Fibroblast of upper back skin (primary cell): Measurements from ENCODE around the gene TTLL3.
"Not testable (repeated sequence)": the region's sequence is repeated elsewhere in the genome, so short reads cannot be mapped to it uniquely, and the experiment has no call there.

Source experiments
- DNase-seq: peaks from one replicate; pipeline ENCODE4 v3.0.0-alpha.2; 2013

TTLL3 gene, protein sequence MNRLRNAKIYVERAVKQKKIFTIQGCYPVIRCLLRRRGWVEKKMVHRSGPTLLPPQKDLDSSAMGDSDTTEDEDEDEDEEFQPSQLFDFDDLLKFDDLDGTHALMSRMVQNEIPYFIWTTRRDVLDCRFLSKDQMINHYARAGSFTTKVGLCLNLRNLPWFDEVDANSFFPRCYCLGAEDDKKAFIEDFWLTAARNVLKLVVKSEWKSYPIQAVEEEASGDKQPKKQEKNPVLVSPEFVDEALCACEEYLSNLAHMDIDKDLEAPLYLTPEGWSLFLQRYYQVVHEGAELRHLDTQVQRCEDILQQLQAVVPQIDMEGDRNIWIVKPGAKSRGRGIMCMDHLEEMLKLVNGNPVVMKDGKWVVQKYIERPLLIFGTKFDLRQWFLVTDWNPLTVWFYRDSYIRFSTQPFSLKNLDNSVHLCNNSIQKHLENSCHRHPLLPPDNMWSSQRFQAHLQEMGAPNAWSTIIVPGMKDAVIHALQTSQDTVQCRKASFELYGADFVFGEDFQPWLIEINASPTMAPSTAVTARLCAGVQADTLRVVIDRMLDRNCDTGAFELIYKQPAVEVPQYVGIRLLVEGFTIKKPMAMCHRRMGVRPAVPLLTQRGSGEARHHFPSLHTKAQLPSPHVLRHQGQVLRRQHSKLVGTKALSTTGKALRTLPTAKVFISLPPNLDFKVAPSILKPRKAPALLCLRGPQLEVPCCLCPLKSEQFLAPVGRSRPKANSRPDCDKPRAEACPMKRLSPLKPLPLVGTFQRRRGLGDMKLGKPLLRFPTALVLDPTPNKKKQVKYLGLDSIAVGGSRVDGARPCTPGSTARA

DNA sequence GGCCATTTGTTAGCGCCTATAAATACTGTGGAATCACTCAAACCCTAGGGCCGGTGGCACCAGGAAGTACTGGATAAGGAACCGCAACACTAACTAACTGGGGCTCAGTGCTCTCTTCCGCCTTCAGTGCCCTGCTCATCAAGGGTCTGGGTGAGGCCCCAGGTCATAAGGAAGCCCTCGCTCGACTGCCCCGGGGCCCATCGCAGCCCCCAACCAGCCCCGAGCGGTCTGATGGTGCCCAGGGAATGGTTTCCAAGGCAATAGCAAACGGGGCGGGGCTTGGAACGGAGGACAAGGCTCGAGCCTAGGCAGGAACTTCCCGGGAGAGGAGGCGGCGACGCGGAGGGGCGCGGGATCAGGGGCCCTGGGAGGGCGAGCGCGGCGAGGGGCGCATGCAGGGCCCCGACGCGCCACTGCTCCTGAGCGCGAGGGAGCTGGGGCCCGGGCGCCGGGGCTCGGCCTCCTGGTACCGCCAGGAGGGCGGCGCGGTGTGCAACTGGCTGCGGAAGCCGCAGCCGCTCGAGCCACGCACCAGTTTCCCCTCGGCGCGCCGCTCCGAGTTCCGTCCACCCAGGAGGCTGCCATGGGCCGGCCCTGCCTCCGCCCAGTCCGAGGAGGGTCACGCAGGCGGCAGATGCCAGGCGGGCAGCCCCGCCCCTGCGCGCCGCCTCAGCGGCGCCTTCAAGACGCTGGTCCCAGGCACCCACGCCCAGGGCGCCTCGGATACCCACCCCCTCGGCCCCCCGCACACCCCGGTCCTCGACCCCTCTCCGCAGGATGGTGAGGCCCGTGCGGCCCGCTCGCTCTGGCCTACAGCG is at the start of gene TTLL3:
TSS of gene TTLL3 (plus strand) at position 648 of the 818 bp plus-strand sequence. CDS start 400 bp downstream, outside the sequence.
- peak; percentile 56 for DNase-seq

DNA sequence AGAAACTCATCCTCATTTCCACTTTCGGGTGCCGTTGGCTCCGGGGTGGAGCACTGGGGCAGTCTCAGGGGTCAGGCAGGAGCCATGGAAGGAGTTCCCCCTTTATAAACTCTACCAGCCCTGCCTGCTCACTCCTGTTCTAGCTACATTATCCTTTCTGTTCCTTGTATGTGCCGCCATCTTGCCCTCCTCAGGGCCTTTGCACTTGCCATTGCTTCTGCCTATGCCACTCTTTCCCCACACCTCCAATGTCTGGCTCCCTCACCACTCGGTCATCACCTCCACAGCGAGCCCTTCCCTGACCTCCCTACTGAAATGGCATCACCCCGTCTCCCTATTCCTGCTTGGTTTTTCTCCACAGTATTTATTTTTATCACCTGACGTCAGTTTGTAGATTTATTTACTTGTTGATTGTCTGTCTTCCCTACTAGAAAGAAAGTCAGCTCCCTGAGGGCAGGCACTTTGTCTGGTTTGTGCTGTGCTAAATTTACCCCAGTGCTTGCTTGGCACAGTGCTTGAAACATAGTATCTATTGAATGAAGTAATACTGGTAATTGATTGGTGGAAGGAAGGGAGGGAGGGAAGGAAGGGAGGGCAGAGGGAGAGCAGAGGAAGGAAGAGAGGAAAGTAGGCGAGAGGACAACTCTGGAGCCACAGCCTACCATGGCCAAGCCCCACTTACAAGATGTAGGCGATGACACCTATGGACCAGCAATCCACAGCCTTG is 49.1 kb upstream of the TTLL3 start:
- DNase-seq = no peak

DNA sequence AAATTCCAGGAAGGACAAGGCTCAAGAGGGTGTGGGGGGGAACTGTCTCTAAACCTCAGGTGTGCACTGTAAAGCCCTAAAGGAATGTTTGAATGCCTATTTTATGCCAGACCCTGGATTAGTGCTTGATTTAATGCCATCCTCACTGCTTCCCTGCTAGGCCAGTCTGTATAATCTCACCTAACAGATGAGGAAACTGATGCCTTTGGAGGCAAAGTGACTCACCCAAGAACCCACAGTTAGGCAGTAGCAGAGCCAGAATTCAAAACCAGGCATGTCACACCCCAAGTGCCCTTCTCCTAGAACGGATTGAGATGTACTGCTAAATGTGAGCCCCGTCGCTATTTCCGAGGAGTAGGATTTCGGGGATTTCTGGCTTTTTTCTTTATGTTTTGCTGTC is 48.1 kb upstream of the TTLL3 start:
- DNase-seq = no peak

DNA sequence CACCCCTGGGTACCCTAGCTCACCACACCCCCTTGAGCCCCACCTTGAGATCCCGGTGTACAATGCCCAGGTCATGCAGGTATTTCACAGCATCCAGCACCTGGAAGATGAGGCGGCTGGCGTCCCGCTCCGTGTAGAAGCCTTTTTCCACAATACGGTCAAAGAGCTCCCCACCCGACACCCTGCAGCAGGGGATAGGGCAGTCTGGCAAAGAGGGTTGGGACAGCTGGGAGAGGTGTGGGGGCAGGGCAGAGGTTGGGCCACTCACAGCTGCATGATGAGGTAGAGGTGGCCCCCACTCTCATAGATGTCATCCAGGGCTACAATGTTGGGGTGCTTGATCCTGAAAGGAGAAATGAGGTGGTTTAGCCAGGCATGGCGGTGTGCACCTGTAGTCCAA is 47.2 kb upstream of the TTLL3 start:
- DNase-seq = no peak

DNA sequence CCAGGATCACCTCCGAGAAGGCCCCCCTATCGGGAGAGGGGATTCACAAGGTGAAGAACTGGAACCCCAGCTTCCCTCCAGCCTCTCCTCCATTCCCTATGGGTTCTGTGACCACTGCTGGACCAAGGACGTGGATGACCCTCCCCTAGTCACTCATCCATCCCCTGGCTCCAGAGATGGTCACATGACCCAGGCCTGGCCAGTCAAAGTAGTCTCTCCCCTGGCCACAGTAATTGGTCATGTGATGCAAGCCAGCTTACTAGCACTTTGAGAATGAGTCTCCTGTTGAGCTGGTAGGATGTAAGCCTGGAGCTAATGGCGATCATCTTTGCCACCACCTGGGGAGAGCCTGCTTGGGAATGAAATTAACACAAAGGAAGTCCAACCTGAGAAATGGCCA is 44.2 kb upstream of the TTLL3 start:
- DNase-seq = no peak

DNA sequence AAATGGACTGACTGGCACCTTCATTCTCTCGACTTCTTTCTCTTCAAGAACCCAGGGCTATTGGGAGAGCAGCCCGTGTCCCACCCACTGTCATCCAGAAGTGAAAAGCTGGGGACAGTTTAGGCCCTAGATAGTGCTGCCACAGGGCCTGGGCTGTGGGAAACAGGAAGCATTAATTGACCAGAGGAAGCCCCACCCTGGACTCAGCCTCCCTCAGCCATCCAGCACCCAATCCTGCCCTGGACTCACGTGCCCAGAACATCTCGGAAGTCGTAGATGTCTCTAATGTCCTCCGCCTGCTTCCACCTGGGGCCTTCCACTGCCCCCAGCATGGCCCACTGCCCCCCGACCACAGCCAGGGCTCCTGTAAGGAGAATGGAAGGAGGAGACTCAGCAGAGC is 42.6 kb upstream of the TTLL3 start:
- no peak for DNase-seq

DNA sequence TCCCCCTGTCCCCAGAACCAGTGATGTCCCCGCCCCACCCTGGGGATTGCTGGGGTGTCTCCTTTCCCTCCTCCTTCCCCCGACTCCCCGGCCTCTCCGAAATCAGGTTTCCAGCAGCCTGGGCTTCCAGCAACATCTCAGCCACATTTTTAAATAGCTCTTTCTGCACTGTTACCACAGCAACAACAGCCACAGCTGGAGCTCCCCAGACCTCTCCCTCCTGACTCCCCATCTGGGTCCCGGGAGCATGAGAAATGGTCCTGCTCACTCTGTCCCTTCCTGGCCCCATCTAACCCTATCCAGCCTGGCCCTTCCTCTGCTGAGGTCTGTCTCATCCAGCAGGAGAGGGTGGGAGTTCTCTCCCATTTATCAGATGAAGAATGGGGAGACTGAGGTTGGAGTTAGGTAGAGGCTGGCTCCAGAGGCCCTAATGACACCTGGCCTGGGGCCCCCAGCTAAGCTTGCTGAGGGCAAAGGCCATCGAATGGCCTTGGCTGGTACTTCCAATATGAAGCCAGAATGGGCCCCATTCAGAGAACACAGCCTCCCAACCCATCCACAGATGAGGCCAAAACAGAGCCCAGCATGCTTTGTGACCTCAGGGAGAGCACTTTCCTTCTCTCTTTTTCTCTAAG is 41.8 kb upstream of the TTLL3 start:
- DNase-seq = no peak

DNA sequence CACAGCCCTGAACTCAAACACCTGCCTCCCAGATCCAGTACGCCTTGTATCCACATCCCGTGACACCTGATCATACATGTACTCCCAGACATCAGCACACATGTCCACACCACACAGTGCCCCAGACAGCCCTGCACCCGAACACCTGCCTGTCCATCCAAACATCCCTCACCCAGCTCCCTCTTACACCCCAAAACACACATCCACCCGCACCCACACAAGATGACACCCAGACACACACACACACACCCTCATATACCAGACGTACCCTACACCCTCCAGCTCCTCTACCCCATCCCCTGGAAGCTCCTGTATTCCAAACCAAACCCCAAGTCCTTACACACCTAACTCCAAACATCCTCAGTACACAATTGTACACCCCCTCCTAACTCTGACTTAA is 41.0 kb upstream of the TTLL3 start:
- no peak for DNase-seq

DNA sequence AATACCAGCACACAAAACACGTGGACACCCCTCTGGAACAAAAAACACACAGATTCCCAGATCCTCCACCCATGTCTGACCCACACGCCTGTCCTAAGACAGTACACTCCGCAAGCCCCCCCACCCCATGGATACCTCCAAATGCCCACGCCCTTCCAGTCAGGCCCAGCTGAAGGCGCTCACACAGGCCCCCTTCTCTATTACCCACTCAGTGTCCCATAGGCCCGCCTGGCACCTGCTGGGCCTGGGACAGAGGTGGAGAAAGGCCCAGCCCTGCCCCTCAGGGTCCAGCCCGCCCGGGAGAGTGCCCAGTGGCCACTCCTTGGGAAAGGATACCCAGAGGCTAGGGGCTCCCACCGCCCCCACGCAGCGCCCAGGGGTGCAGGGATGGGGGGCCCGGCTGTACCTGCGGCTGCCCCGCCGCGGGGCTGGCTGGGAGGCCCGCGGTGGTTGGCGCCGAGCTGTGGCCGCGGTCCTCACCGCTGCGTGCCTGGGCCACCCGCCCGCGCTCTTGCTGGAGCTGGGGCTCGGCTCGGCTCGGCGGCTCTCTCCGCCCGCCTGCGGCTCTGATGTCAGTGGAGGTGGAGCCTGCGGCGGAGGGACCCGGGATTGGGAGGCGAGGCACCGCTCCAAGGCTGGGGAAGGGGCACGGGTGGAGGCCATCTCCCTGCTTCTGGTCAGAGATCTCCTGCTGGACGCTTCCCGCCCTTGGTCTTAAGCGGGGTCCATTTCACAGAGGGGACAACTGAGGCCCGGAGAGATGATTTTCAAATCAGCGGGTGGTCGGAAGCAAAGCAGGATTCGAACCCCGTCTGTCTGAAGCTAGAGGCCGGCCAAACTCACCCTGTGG is 40.4 kb upstream of the TTLL3 start, which contains the start of gene CAMK1:
TSS of gene CAMK1 (minus strand) at position 522 of the 850 bp plus-strand sequence. CDS start 2,198 bp downstream, outside the sequence.
- DNase-seq = peak; percentile 68

DNA sequence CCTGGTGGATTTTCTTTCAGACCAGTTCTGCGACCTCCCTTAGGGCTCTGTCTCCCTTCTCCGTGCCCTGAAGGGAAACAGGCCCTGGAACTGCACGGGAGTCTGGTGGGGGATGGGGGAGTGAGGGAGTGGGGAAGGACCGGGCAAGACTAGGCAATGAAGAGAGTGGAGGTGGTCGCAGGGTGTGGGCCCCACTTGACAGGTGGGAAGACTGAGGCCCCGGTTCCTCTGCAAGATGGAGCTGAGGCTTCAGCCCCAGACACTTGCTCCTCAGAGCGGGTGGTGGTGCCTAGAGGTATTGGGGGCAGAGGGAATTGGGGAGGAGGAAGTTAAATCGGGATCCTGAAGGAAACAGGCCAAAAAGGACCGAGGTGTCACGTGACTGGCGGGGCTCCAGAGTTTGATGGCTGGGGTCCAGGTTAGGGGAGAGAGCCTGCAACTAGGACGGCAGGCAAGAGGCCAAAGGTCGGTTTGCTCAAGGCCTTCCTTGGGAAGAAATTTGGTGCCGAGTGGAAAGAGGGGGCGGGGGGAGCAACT is 39.7 kb upstream of the TTLL3 start:
- DNase-seq = no peak

DNA sequence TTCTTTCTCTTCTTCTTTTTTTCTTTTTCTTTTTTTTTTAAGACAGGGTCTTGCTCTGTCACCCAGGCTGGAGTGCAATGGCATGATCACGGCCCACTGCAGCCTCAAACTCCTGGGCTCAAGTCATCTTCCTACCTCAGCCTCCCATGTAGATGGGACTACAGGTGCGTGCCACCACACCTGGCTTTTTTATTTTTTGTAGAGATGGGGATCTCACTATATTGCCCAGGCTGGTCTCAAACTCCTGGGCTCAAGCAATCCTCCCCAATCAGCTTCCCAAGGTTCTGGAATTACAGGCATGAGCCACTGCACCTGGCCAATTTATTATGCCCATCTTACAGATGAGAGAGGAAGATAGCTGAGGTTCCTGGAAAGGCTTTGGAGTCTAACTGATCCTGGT is 39.1 kb upstream of the TTLL3 start:
- not testable (repeated sequence) for DNase-seq

DNA sequence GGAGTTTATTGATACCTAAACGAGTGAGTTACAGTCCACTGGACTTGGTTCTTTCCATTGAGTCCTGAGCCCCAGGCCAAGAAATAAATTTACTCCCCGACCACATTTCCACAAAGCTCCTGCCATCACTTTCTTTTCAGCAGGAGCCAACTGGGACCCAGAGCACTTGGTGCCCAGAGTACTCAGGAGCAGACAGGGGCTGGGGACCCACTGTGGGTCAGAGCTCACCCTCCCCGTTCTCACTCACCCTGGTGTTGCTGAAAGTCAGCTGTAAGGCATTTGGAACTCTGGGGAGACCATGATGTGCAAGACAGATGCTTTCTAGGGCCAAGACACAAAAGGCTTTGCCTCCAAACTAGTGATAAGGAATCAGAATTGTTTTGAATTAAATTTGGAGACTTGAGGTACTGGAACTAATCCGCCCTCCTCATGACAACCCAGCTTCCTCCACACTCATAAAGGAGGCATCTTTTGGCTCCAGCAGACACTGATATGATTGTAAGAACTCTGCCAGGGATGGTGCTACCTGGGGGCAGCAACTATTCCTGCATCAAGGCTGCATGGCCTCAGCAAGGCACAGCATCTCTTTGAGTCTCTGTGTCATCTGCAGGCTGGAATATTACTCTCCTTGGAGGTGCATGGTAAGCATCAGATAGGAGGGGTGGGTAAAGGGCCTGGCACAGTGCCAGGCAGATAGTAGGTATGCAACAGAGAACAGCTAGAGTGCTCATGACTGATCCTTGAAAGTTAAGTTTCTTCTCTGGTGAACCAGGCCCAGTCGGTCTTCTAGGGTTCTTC is 33.0 kb upstream of the TTLL3 start:
- DNase-seq = no peak

DNA sequence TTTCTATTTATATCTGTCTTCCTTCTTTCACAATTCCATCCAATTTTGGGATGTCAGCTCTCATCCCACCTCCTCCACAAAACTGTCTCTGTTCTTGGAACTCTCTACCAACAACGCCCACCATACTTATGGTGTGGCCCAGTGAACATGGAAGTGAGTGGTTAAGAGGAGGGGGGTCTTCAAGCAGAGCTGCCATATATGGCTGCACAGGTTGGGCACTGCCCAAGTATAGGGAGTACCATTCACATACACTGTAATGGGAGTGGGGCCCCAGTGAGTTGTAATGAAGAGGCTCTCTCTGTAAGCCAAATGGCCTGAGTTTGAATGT is 32.4 kb upstream of the TTLL3 start:
- no peak for DNase-seq

DNA sequence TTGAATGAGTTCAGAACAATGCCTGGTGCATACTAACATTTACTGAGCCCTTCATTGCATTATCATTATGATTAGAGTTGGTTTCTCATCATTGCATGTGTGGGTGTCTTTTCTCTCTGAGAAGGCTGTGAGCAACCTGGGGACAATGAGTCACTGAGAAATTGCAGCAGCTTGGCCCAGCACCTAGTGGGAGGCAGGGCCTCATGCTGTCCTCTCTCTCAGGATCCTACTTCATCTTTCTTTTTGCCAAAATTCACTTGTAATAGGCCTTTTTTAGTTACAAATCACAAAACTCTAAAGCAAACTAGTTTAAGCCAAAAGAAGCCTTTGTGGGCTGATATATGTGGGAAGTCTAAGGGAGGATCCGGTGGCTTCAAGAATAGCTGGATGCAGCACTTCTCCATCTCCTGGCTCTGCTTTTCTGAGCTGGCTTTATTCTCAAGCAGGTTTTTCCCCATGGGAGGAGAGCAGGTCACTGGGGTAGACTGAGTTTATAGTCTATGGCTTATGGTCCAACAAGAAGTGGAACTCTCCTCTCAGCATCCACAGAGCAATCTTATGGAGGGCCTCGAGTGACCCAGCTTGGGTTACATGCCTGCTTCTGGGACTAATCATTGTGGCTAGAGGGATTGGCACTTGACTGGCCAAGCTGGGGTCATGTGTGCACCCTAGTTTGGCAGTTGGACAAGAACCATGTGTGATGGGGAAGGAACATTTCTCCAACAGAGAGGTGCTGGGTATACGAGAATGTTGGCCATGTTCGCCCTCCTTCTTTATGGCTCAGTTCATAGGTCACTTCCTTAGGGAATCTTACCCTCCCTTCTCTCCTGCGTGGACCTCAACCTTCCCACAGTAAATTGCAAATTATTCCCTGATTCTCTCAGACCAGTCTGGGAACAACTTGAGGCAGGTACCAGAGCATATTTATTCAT is 31.7 kb upstream of the TTLL3 start:
- peak; percentile 75 for DNase-seq

DNA sequence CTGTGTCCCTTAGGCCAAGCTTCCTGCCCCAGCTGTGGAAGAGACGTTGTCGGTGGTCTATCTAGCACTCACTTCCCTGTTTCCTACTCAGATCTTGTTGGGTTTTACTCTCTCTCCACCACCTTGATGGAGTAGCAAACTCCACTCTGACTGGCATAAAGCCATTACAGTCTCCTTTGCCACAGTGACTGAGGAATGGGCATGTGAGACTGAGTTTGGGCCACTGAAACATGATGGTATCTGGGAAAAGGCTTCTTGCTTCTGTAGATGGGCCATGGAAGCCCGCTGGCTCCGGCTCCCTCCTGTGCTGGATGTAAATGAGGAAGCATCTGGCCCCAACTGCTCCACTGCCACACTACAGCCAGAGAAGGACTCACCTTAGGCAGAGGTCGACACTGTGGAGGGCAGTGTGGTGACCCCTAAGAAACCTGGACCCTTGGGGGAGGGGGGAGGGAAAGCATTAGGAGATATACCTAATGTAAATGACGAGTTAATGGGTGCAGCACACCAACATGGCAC is 30.9 kb upstream of the TTLL3 start:
- DNase-seq = no peak

DNA sequence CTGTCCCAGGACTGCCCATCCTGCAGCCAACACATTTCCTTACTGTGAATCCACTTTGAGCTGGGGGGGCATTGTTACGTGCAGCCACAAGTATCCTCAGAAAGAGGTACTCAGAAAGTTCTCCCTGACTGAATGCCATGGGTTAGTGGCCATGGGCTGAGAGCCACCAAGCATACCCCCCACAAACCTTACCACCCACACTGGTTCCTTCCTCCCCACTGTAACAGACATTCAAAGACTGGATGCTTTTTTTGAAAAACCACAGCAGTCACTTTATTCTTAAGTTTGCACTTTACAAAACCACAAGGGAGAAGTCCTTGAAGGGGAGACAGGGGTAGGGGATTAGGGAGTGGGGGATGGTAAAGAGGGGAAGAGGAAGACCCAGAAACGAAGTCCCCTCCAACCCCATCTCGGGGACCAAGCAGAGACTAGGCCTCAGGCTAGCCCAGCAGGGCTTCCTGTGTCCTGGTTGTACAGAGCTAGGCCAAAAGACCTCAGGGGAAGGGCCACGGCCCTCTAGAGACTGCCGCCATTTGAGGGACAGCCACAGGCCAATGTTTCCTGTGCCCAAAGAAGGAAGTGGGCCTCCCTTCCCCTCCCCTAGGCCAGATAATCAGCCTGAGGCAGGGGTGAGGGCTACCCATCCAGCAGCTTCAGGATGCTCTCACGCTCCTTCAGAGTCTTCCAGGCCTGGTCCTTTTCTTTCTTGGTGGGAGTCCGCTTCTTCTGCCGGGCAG is 30.2 kb upstream of the TTLL3 start:
- DNase-seq = no peak

DNA sequence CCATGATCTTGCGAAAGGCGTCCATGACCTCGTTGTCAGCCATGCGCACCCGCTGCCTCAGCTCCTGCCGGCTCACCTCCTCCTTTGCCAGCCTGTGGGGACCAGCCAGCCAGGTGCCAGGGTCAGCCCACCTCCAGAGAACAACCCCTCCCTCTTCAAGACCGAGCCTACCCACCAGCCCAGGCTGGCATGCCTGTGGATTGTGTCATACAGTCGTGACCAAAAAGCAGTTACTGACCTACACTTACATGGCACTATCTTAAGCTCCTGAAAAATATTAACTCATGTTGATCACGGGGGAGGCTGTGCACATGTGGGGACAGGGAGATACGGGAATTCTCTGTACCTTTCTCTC is 29.6 kb upstream of the TTLL3 start:
- DNase-seq = no peak

DNA sequence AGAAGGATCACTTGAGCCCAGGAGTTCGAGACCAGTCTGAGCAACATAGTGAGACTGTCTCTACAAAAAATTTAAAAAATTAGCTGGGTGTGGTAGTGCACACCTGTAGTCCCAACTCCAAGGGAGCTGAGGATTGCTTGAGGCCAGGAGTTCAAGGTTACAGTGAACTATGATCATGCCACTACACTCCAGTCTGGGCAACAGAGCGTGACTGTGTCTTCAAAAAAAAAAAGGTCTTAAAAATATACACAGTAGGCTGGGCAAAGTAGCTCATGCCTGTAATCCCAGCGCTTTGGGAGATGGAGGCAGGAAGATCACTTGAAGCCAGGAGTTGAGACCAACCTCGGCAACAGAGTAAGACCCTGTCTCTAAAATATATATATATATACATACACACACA is 29.2 kb upstream of the TTLL3 start:
- DNase-seq = no peak
